Thyroid gland (tissue), 4 donors: ENCODE results near the gene GMFB.

Source experiments
- CTCF ChIP-seq, 6 experiments: fragments of 200-600 bp in 3 of 6; fragments of 450-650 bp in 3 of 6; sonication (generic) in 3 of 6; IDR thresholded peaks; one replicate each; pipeline ENCODE4 v1.5.1; 2016 to 2019; ENCODE audit warnings: antibody characterized with exemption in 6 of 6, mild to moderate bottlenecking in 2 of 6, inconsistent platforms in 1 of 6, moderate library complexity in 1 of 6
- POLR2A ChIP-seq, 2 donors: fragments of 450-650 bp; IDR thresholded peaks; one replicate each; pipeline ENCODE4 v1.6.1; 2017; ENCODE audit warnings: antibody characterized with exemption in 2 of 2, mild to moderate bottlenecking in 2 of 2, moderate library complexity in 1 of 2

DNA sequence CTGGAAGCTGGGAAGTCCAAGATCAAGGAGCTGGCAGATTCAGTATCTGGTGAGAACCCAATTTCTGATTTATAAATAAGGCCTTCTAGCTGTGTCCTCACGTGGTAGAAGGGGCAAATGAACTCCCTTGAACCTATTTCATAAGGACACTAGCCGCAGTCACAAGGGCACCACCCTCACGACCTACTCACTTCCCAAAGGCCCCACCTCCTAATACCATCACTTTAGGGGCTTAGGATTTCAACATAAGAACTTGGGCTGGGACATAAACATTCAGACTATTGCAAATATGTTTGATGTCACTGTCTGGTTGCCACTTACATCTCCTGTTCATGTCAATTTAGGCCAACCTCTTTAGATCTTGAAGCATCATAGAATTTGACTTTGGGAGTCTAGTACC lies 36.8 kb downstream of the GMFB start:
- TF ChIP-seq POLR2A (IDR thresholded peaks at IDR 0.05) (no peak), CTCF (IDR thresholded peaks at IDR 0.05) (no peak)
